SU-DHL-6 (cell line): ENCODE results near the gene KATNAL1.

Experiments used
- H2AFZ ChIP-seq: fragments of 200-600 bp; sonication (generic); 2 replicates; pipeline ENCODE4 v1.6.1; 2014; ENCODE audit warnings: low read depth, mild to moderate bottlenecking, moderate library complexity, mixed read lengths, antibody characterized with exemption, low read length; ENCODE audit not compliant: severe bottlenecking
- H3F3A ChIP-seq: fragments of 200-600 bp; shearing (Covaris generic); 2 replicates; pipeline ENCODE4 v1.6.0; 2016; ENCODE audit warnings: antibody characterized with exemption, mild to moderate bottlenecking; ENCODE audit not compliant: insufficient read depth
- H3K27ac ChIP-seq: fragments of 200-600 bp; sonication (generic); 2 replicates; pipeline ENCODE4 v1.5.1; 2016; ENCODE audit warnings: low read depth, mild to moderate bottlenecking, low read length, moderate library complexity, mixed read lengths
- H3K27me3 ChIP-seq: fragments of 200-600 bp; sonication (generic), shearing (Covaris generic); 2 replicates; pipeline ENCODE4 v1.6.0; 2014; ENCODE audit warnings: mild to moderate bottlenecking, low read length
- H3K36me3 ChIP-seq: fragments of 200-600 bp; sonication (generic); 2 replicates; pipeline ENCODE4 v1.6.1; 2014; ENCODE audit warnings: mild to moderate bottlenecking, low read length, mixed read lengths
- H3K4me2 ChIP-seq: fragments of 300-600, 200-600 bp; shearing (Covaris generic), sonication (generic); 2 replicates; pipeline ENCODE4 v1.6.0; 2014; ENCODE audit warnings: low read length, low read depth, mild to moderate bottlenecking; ENCODE audit not compliant: poor library complexity, severe bottlenecking
- H3K4me3 ChIP-seq: fragments of 200-600 bp; sonication (generic); 2 replicates; pipeline ENCODE4 v1.5.1; 2014; ENCODE audit warnings: antibody characterized with exemption, low read length, mild to moderate bottlenecking, mixed read lengths; ENCODE audit not compliant: insufficient read depth, poor library complexity, severe bottlenecking
- H3K79me2 ChIP-seq: fragments of 200-600 bp; sonication (generic); 2 replicates; pipeline ENCODE4 v1.6.1; 2014; ENCODE audit warnings: mild to moderate bottlenecking, low read length, moderate library complexity; ENCODE audit not compliant: insufficient read depth
- H3K9ac ChIP-seq: fragments of 200-600 bp; sonication (generic); 2 replicates; pipeline ENCODE4 v1.7.0; 2014; ENCODE audit warnings: mild to moderate bottlenecking, low read length
- H3K9me2 ChIP-seq: fragments of 200-600 bp; sonication (generic); replicated peaks from 2 replicates; pipeline ENCODE4 v1.6.1; 2014; ENCODE audit warnings: low read length; ENCODE audit not compliant: insufficient read depth
- H3K9me3 ChIP-seq: fragments of 200-600 bp; sonication (generic); 2 replicates; pipeline ENCODE4 v1.6.1; 2014; ENCODE audit warnings: low read length, mixed read lengths; ENCODE audit not compliant: insufficient read depth
- H4K20me1 ChIP-seq: fragments of 200-600 bp; sonication (generic); 2 replicates; pipeline ENCODE4 v1.6.1; 2014; ENCODE audit warnings: low read depth, mild to moderate bottlenecking, antibody characterized with exemption, low read length, moderate library complexity, mixed read lengths
- CTCF ChIP-seq: fragments of 200-600 bp; sonication (generic); IDR thresholded peaks from one replicate; pipeline ENCODE4 v1.5.1; 2017; ENCODE audit warnings: antibody characterized with exemption, mild to moderate bottlenecking, low read length, moderate library complexity; ENCODE audit not compliant: insufficient read depth, poor library complexity, severe bottlenecking
- EZH2phosphoT487 ChIP-seq: fragments of 200-600 bp; sonication (generic), shearing (Covaris generic); conservative IDR thresholded peaks from 2 replicates; pipeline ENCODE4 v1.6.1; 2018; ENCODE audit warnings: mild to moderate bottlenecking, antibody characterized with exemption, low read length, moderate library complexity, mixed read lengths

The KATNAL1 gene

GRCh38 chr13:30253830-30254229 is 53.5 kb downstream of the KATNAL1 start:
- no peak for TF ChIP-seq CTCF
- no peak for TF ChIP-seq EZH2phosphoT487
- Histone ChIP-seq H3K9ac (no peak overlapping the region), H3K79me2 (0 out of 2 replicates have a peak, but pooled peaks cover 4% of the 10 kb centered on the region)

GRCh38 chr13:30247406-30247805 is 59.9 kb downstream of the KATNAL1 start:
- Histone ChIP-seq H3K9me2 (no peaks in the 10 kb centered on the region), H2AFZ (no peak overlapping the region), H3K4me2 (no peak overlapping the region), H3K36me3 (peaks cover 9% of the 10 kb centered on the region; the same call in 1 of the 2 replicates), H3F3A (no peaks in the 10 kb centered on the region), H3K9ac (no peak overlapping the region), H3K79me2 (peaks cover 13% of the 10 kb centered on the region; the same call in 1 of the 2 replicates), H3K27me3 (no peaks in the 10 kb centered on the region), H3K27ac (no peak overlapping the region), H4K20me1 (no peaks in the 10 kb centered on the region), H3K4me3 (no peak overlapping the region), H3K9me3 (no peaks in the 10 kb centered on the region; the same call in 1 of the 2 replicates)
- TF ChIP-seq EZH2phosphoT487 (no peak), CTCF (no peak)

More at GRCh38 chr13:30253830-30254229, 53.5 kb downstream of the KATNAL1 start:
- no peak overlapping the region for H3K4me2 ChIP-seq
- no peaks in the 10 kb centered on the region for H3K9me2 ChIP-seq
- no peak overlapping the region for H3K4me3 ChIP-seq
- 0 out of 2 replicates have a peak, but pooled peaks cover 4% of the 10 kb centered on the region for H3F3A ChIP-seq
- H3K27ac ChIP-seq = no peak overlapping the region
- no peaks in the 10 kb centered on the region for H3K9me3 ChIP-seq
- no peaks in the 10 kb centered on the region for H3K27me3 ChIP-seq
- no peak overlapping the region for H2AFZ ChIP-seq
- no peaks in the 10 kb centered on the region for H4K20me1 ChIP-seq
- peaks cover 14% of the 10 kb centered on the region; the same call in 1 of the 2 replicates for H3K36me3 ChIP-seq

- Histone ChIP-seq H3K9me2 (no peaks in the 10 kb centered on the region), H3K4me3 (no peak overlapping the region), H3K9me3 (no peaks in the 10 kb centered on the region), H4K20me1 (no peaks in the 10 kb centered on the region), H3K79me2 (0 out of 2 replicates have a peak, but pooled peaks cover 3% of the 10 kb centered on the region), H3K9ac (no peak overlapping the region), H3K27ac (no peak overlapping the region), H2AFZ (no peak overlapping the region), H3K4me2 (no peak overlapping the region), H3K36me3 (peaks cover 6% of the 10 kb centered on the region; the same call in 1 of the 2 replicates), H3K27me3 (no peaks in the 10 kb centered on the region), H3F3A (no peaks in the 10 kb centered on the region)
- TF ChIP-seq CTCF (no peak), EZH2phosphoT487 (no peak)
Measured at GRCh38 chr13:30241532-30241931, 65.8 kb downstream of the KATNAL1 start.
